ENCODE results near the gene ATP2A1.

The ATP2A1 gene

DNA sequence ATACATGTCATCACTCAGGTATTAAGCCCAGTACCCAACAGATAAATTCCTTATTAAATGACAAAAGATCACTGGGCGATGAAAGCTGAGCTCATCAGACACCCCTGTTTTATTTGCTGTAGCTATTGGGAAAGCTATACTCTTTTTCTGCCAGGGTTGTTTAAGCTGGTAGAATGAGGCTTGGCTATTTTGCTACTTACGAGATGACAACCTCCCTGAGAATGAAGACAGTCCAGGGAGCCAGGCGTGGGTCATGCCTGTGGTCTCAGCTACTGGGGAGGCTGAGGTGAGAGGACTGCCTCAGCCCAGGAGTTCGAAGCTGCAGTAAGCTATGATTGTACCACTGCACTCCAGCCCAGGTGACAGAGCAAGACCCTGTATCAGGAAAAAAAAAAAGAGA is 19.0 kb upstream of the ATP2A1 start:
- no peak overlapping the region for H2AFZ ChIP-seq (ENCODE audit: low read length)
- H3K9me2 ChIP-seq (replicated peaks; ENCODE audit: low read depth, low read length): no peaks in the 10 kb centered on the region
- no peak overlapping the region for H3K4me2 ChIP-seq (ENCODE audit: low read depth, low read length, poor library complexity, severe bottlenecking)
- H3F3A ChIP-seq (ENCODE audit: low read depth): no peaks in the 10 kb centered on the region
- no peaks in the 10 kb centered on the region for H3K9me3 ChIP-seq (ENCODE audit: insufficient read depth, low read depth, low read length)
- H3K4me3 ChIP-seq (ENCODE audit: low read length, poor library complexity, severe bottlenecking): no peak overlapping the region
- H3K79me2 ChIP-seq (ENCODE audit: insufficient read depth, low read length): peaks cover 12% of the 10 kb centered on the region
- no peak for TF ChIP-seq EZH2phosphoT487 (IDR thresholded peaks at IDR 0.05; ENCODE audit: borderline replicate concordance)
- TF ChIP-seq, protein P1, sequence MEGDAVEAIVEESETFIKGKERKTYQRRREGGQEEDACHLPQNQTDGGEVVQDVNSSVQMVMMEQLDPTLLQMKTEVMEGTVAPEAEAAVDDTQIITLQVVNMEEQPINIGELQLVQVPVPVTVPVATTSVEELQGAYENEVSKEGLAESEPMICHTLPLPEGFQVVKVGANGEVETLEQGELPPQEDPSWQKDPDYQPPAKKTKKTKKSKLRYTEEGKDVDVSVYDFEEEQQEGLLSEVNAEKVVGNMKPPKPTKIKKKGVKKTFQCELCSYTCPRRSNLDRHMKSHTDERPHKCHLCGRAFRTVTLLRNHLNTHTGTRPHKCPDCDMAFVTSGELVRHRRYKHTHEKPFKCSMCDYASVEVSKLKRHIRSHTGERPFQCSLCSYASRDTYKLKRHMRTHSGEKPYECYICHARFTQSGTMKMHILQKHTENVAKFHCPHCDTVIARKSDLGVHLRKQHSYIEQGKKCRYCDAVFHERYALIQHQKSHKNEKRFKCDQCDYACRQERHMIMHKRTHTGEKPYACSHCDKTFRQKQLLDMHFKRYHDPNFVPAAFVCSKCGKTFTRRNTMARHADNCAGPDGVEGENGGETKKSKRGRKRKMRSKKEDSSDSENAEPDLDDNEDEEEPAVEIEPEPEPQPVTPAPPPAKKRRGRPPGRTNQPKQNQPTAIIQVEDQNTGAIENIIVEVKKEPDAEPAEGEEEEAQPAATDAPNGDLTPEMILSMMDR (conservative IDR thresholded peaks at IDR 0.05; ENCODE audit: low read length): no peak
- H3K36me3 ChIP-seq (ENCODE audit: insufficient read depth, low read length): no peaks in the 10 kb centered on the region
- peaks cover 1% of the 10 kb centered on the region for H3K4me1 ChIP-seq (ENCODE audit: insufficient read depth, low read length, poor library complexity, severe bottlenecking)
- peaks cover 6% of the 10 kb centered on the region for H4K20me1 ChIP-seq (ENCODE audit: insufficient read depth, low read length, poor library complexity, severe bottlenecking)
- no peaks in the 10 kb centered on the region for H3K27me3 ChIP-seq (ENCODE audit: insufficient read depth, low read length, poor library complexity, severe bottlenecking)
- no peak overlapping the region for H3K9ac ChIP-seq (ENCODE audit: low read depth, low read length, poor library complexity, severe bottlenecking)

GRCh38 chr16:28863929-28864793 is 14.1 kb upstream of the ATP2A1 start:
- Histone ChIP-seq H3K9me2 (replicated peaks; ENCODE audit: low read depth, low read length) (no peaks in the 10 kb centered on the region), H3K9ac (ENCODE audit: low read depth, low read length, poor library complexity, severe bottlenecking) (peak overlapping the region; percentile 93), H3K79me2 (ENCODE audit: insufficient read depth, low read length) (peaks cover 44% of the 10 kb centered on the region), H3K27me3 (ENCODE audit: insufficient read depth, low read length, poor library complexity, severe bottlenecking) (no peaks in the 10 kb centered on the region), H3K36me3 (ENCODE audit: insufficient read depth, low read length) (peaks cover 17% of the 10 kb centered on the region; the same call in 1 of the 2 replicates), H2AFZ (ENCODE audit: low read length) (peak overlapping the region; percentile 98), H3K9me3 (ENCODE audit: insufficient read depth, low read depth, low read length) (no peaks in the 10 kb centered on the region), H3K4me2 (ENCODE audit: low read depth, low read length, poor library complexity, severe bottlenecking) (peak overlapping the region; percentile 91), H4K20me1 (ENCODE audit: insufficient read depth, low read length, poor library complexity, severe bottlenecking) (peaks cover 18% of the 10 kb centered on the region), H3K4me1 (ENCODE audit: insufficient read depth, low read length, poor library complexity, severe bottlenecking) (peaks cover 12% of the 10 kb centered on the region), H3K4me3 (ENCODE audit: low read length, poor library complexity, severe bottlenecking) (peak overlapping the region; percentile 91), H3F3A (ENCODE audit: low read depth) (no peaks in the 10 kb centered on the region)
- no peak for TF ChIP-seq EZH2phosphoT487 (IDR thresholded peaks at IDR 0.05; ENCODE audit: borderline replicate concordance)
- TF ChIP-seq, protein P1 (conservative IDR thresholded peaks at IDR 0.05; ENCODE audit: low read length): no peak

GRCh38 chr16:28865001-28865688 is 13.1 kb upstream of the ATP2A1 start:
- Histone ChIP-seq H3K79me2 (ENCODE audit: insufficient read depth, low read length) (peaks cover 44% of the 10 kb centered on the region), H3K36me3 (ENCODE audit: insufficient read depth, low read length) (peaks cover 27% of the 10 kb centered on the region; the same call in 1 of the 2 replicates), H3K9me3 (ENCODE audit: insufficient read depth, low read depth, low read length) (no peaks in the 10 kb centered on the region), H3K27me3 (ENCODE audit: insufficient read depth, low read length, poor library complexity, severe bottlenecking) (no peaks in the 10 kb centered on the region), H2AFZ (ENCODE audit: low read length) (no peak overlapping the region), H3K9ac (ENCODE audit: low read depth, low read length, poor library complexity, severe bottlenecking) (peak overlapping the region; percentile 93), H3K4me1 (ENCODE audit: insufficient read depth, low read length, poor library complexity, severe bottlenecking) (peaks cover 12% of the 10 kb centered on the region), H3K4me3 (ENCODE audit: low read length, poor library complexity, severe bottlenecking) (peak overlapping the region; percentile 91), H3K9me2 (replicated peaks; ENCODE audit: low read depth, low read length) (no peaks in the 10 kb centered on the region), H3F3A (ENCODE audit: low read depth) (no peaks in the 10 kb centered on the region), H4K20me1 (ENCODE audit: insufficient read depth, low read length, poor library complexity, severe bottlenecking) (peaks cover 18% of the 10 kb centered on the region), H3K4me2 (ENCODE audit: low read depth, low read length, poor library complexity, severe bottlenecking) (peak overlapping the region; percentile 91)
- TF ChIP-seq, protein P1 (conservative IDR thresholded peaks at IDR 0.05; ENCODE audit: low read length): no peak
- TF ChIP-seq EZH2phosphoT487 (IDR thresholded peaks at IDR 0.05; ENCODE audit: borderline replicate concordance): no peak

All from Loucy (cell line).